GM21786 (cell line): ENCODE data around the gene HS6ST3.

Experiments
- ATAC-seq: cut with Tn5 transposase; IDR thresholded peaks from one replicate; pipeline ENCODE4 v1.9.1; 2021; ENCODE audit not compliant: unreplicated experiment

HS6ST3 gene

GRCh38 chr13:96198038-96198437, 108.1 kb downstream of the HS6ST3 start:
- ATAC-seq: no peak

GRCh38 chr13:96199315-96199714, 109.4 kb downstream of the HS6ST3 start:
- no peak for ATAC-seq

DNA sequence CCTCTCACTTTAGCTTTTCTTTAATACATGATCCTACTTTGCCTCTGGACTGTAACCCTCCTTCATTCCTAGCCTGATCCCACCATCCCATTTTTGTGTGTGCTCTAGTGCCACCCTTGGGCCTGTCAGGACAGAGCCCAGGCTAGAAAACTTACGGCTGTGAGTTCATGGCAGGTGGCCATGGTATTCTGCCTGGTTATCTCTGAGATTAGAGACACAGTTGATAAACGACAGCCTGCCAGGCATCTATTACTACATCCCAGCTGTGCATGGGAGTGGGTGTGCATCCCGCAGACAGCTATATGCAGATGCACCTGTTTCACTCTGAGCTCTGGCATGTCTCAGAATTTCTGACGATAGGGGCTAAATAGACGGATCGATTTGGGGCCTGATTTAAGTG, 110.9 kb downstream of the HS6ST3 start:
- no peak for ATAC-seq

- ATAC-seq: no peak
Measured at GRCh38 chr13:96202315-96202714, 112.4 kb downstream of the HS6ST3 start.

DNA sequence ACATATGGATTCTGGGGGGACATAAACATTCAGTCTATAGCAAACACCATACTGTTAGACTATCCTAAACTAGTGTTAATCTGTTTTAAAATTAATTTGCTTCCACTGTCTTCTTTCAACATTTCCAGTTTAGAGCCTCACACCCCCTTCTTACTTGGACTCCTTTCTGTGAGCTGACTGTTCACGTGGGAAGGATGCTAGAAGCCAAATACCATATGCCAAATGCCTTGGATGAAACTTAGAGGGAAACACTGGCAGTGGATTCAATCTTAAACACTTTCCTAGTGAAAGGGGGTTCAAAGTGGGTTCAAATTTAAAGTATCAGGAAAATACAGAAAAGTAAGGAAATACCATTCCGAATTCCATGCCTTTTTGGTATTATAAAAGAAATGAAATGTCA, 113.6 kb downstream of the HS6ST3 start:
- ATAC-seq: no peak

DNA sequence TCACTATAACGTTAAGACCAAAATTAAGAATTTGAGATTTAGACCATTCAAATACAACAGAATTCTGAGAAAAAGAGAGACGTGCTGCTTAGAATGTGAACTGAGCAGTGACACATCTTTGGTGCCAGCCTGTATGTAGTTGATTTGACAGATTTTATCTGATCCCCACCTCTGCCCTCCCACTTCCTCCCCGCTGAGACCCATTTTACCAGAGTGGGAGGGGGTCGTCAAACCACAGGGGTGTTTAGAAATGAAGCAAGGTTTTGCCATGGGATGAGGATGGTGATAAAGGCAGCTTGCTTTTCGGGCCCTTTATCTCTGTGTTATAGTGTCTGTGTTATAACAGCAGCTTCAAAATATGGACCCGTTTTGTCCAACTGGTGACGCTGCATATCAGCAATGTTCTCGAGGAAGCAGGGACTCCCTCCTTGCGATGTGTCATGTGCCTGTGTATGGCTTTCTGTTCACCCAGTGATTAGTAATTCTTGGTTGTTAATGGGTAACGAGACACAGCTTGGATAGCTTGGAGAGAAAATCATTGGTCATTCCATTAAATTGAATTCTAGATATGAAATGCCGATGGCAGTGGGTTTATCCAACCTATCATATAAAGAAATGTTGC, 125.0 kb downstream of the HS6ST3 start:
- no peak for ATAC-seq

DNA sequence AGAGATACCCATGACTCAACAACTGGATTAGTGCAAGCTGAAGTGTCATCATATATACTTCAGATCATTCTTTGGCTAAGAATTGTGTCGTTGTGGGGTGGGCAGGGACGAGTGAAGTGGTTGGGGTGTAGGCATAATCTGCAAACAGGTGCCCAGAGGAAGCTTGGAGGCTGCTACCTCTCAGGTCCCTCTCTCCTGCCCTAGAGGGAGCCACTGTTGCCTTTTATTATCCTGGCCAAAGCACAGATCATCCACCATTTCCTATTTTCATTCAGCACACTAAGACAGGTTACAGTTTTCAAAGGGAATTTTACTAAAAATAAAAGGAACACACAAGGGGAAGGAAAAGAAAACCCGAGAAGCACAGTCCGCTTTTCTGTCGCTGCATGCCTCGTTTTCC, 126.6 kb downstream of the HS6ST3 start:
- ATAC-seq: no peak

DNA sequence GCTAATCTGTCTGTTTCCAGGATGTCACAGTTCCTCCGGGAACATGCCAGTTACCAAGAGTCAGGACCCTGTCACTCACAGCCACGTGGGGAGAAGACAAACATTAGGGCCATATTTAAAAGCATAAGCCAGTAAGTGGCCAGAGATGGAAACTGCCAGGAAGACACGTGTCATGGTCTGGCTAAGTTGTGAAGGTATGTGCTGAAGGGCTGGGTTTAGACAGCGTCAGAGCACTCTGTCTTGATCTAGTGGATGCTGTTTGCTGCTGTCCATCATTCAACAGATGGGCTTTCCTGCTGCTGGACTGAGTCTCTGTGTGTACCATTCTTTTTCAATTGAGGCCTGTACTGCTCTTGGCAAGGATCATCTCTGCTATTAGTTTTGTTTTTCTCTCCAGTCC, 128.6 kb downstream of the HS6ST3 start:
- no peak for ATAC-seq

GRCh38 chr13:96221471-96221870, 131.6 kb downstream of the HS6ST3 start:
- no peak for ATAC-seq

DNA sequence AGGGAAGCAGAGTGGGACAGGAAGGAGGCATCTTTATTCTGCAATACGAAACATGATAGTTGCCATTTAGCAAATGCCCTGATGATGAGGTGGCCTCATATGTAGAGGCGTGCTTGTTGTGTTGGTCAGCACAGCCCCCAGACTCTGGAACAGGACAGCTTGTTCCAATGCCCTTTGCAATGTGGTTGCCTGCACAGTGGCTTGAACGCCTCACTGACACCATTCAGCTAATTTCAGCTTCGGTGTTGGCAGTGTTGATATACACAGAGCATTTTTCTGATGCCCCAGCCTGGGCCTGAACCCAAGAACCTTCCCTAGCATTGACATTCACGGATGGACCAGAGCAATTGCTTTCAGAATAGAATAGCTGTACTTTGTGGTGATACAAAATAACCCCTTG, 133.3 kb downstream of the HS6ST3 start:
- no peak for ATAC-seq

DNA sequence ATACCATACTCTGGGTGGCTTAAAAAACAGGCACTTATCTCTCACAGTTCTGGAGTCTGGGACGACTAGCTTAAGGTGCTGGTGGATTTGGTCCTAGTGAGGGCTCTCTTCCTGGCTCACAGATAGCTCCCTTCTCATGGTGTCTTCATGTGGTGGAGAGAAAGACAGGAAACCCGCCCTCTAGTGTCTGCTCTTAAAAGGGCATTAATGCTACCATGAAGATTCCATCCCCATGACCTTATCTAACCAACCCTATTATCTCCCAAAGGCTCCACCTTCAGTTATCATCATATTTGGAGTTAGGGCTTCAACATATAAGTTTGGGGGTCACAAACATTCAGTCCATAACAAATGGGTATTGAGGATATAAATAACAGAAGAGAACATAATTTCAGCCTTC, 139.4 kb downstream of the HS6ST3 start:
- no peak for ATAC-seq

GRCh38 chr13:96238241-96238640, 148.3 kb downstream of the HS6ST3 start:
- ATAC-seq: no peak

DNA sequence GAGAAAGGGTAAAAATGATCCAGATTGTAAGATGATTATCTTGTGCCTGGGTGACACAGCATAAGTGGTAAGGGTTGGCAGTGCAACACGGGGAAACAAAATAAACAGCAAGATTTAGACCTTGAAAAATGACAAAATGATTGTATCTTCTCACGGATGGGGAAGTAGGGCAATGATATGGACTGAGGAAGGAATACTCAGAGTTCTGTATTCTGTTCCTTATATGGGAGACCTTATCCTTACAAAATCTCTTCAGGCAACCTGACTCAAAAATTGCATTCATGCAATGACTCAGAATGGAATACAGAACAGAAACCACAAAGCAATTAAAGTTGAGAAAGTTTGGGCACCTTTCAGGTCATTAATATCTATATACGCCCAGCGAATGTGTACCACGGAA, 149.0 kb downstream of the HS6ST3 start:
- no peak for ATAC-seq

GRCh38 chr13:96243376-96243775, 153.5 kb downstream of the HS6ST3 start:
- ATAC-seq: no peak

- no peak for ATAC-seq
Measured at GRCh38 chr13:96248103-96248502, 158.2 kb downstream of the HS6ST3 start.

- no peak for ATAC-seq
Measured at GRCh38 chr13:96248996-96249395, 159.1 kb downstream of the HS6ST3 start.

DNA sequence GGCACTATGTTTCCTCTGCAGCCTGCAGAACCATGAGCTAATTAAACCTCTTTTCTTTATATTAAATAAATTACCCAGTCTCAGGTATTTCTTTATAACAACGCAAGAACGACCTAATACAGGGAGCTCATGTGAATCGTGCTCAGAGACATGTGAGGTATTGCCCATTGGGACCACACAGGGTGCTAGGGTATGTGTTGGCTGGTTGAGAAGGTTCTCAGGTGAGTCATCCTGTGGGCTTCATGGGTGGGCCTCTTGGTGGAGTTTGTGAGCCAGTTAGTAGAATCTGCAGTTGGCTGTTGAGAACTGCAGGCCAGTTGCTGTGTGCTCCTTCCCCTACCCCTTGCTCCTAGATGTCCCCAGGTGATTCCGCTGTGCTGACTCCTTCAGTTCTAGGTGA, 163.0 kb downstream of the HS6ST3 start:
- no peak for ATAC-seq

- ATAC-seq: no peak
Measured at GRCh38 chr13:96273196-96273595, 183.3 kb downstream of the HS6ST3 start.

DNA sequence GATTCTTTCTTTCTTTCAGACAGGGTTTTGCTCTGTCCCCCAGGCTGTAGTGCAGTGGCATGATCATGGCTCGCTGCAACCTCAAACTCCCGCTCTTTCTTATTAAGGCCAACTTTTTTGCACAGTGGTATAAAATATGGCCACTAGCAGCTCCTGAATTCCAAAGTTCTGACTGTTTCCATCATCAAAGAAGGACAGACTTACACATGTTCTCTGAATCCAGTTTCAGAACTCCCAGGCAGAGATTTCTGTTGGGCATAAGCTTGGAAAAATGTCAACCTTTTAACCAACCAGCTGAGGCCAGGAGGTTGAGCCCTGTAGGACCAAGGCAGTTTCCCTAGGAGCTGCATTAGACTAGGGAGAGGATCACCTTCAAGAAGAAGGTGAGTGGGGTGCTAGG, 184.1 kb downstream of the HS6ST3 start:
- no peak for ATAC-seq

GRCh38 chr13:96279904-96280303, 190.0 kb downstream of the HS6ST3 start:
- no peak for ATAC-seq

DNA sequence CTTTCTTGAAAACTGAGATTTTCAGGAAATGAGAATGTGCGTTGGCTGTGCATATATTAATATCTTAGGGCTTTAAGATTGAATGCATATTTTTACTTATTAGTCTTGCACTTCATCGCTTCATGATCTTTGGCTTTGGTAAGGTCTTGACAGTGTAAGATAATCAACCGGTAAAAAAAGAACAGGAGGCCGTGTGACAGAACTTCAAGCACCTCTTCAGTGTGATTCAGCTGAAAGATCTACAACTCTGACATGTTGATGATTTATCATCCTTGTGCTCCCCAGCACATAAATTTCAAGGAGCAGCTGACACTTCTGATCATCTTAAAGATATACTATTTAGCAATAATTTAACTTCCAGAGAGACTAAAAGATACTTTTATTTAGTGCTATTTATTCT, 195.1 kb downstream of the HS6ST3 start:
- ATAC-seq: no peak

- no peak for ATAC-seq
Measured at GRCh38 chr13:96285729-96286128, 195.8 kb downstream of the HS6ST3 start.
